ENCODE results near the gene DIP2C. TPM values are rescaled to one million over a fixed set of nuclear protein-coding genes. Genes with fewer than 3 reads are reported as not detected.
"Not testable (repeated sequence)": the region's sequence is repeated elsewhere in the genome, so short reads cannot be mapped to it uniquely, and the experiment has no call there.

DIP2C gene
- polyA plus RNA-seq, 1 of the 3 experiments (the other 2 are of a cell fraction) = 8.7 TPM

- no peak overlapping the region for H3K4me2 ChIP-seq
- no peak for DNase-seq
- H3K9me3 ChIP-seq = no peaks in the 10 kb centered on the region
- H3K27ac ChIP-seq (ENCODE audit: low read depth in 2 of 2, low read length in 1 of 2) = no peak overlapping the region
- no peak overlapping the region for H2AFZ ChIP-seq (ENCODE audit: low read depth)
- H3K36me3 ChIP-seq (replicated peaks in 1 of 2; ENCODE audit: control insufficient read depth in 1 of 2, insufficient read depth in 2 of 2, low read length in 1 of 2) = no peaks in the 10 kb centered on the region
- TF ChIP-seq TAF1 (IDR thresholded peaks at IDR 0.05; ENCODE audit: borderline replicate concordance, low read depth, low read length) (no peak), RAD21 (IDR thresholded peaks at IDR 0.05; ENCODE audit: low read length) (no peak), FOXJ3 (CRISPR knock-in tag; IDR thresholded peaks at IDR 0.05) (no peak), CHD2 (IDR thresholded peaks at IDR 0.05; ENCODE audit: low read length, partially characterized antibody) (no peak), EP300 (IDR thresholded peaks at IDR 0.05; ENCODE audit: borderline replicate concordance in 1 of 2, low read depth in 1 of 2, low read length in 1 of 2) (no peak), CTCF (IDR thresholded peaks at IDR 0.05) (no peak)
- H3K27me3 ChIP-seq (ENCODE audit: insufficient read depth) = no peaks in the 10 kb centered on the region
- WGBS (ENCODE audit: low lambda C conversion rate) = 81% methylated on average over 21 of the region's 24 CpGs
- H4K20me1 ChIP-seq (ENCODE audit: insufficient read depth) = peaks cover 89% of the 10 kb centered on the region
- CTCF ChIA-PET = no interaction called here
- H3K9ac ChIP-seq = no peak overlapping the region
- no peaks in the 10 kb centered on the region for H3K9me2 ChIP-seq
- peaks cover 74% of the 10 kb centered on the region for H3K79me2 ChIP-seq (ENCODE audit: insufficient read depth)
- H3K4me1 ChIP-seq (ENCODE audit: control insufficient read depth in 1 of 2, insufficient read depth in 2 of 2, low read depth in 1 of 2, low read length in 1 of 2) = peaks cover 0 to 19% of the 10 kb centered on the region in 2 experiments; a peak in 2 of 4 replicates
- H3K4me3 ChIP-seq (ENCODE audit: low read depth in 2 of 2, low read length in 1 of 2) = no peak overlapping the region
- peaks cover 19% of the 10 kb centered on the region for H3F3A ChIP-seq (replicated peaks; ENCODE audit: insufficient read depth)
- POLR2A ChIA-PET = no interaction called here
Measured at GRCh38 chr10:649798-650440, 39.5 kb downstream of the DIP2C start.

DNA sequence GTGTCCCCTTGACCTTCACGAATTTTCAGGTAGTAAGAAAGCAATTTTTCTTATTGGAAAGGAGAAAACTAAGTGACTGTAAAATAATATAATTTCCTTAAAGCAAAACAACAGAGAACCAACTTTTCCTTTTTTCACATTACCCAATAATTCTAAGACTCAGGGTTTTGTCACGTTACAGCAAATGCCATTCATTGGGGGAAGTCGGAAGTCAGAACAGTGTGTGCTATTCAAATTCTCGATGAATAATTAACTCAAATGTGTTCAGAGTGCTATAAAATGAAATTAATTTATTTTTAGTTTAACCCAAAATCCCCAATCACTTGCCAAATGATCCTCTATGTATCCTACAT is 40.0 kb downstream of the DIP2C start:
- Histone ChIP-seq H3K9ac (no peak overlapping the region), H3K36me3 (replicated peaks in 1 of 2; ENCODE audit: control insufficient read depth in 1 of 2, insufficient read depth in 2 of 2, low read length in 1 of 2) (peaks cover 0 to 4% of the 10 kb centered on the region in 2 experiments), H2AFZ (ENCODE audit: low read depth) (no peak overlapping the region), H3K27ac (ENCODE audit: low read depth in 2 of 2, low read length in 1 of 2) (no peak overlapping the region), H3K4me2 (no peak overlapping the region), H3K4me1 (ENCODE audit: control insufficient read depth in 1 of 2, insufficient read depth in 2 of 2, low read depth in 1 of 2, low read length in 1 of 2) (peaks cover 0 to 18% of the 10 kb centered on the region in 2 experiments; a peak in 2 of 4 replicates), H3F3A (replicated peaks; ENCODE audit: insufficient read depth) (peaks cover 19% of the 10 kb centered on the region), H3K79me2 (ENCODE audit: insufficient read depth) (peaks cover 75% of the 10 kb centered on the region), H3K9me3 (no peaks in the 10 kb centered on the region), H3K4me3 (ENCODE audit: low read depth in 2 of 2, low read length in 1 of 2) (no peak overlapping the region), H3K9me2 (no peaks in the 10 kb centered on the region), H3K27me3 (ENCODE audit: insufficient read depth) (no peaks in the 10 kb centered on the region), H4K20me1 (ENCODE audit: insufficient read depth) (peaks cover 86% of the 10 kb centered on the region)
- ChIA-PET CTCF (no interaction called here), POLR2A (no interaction called here)
- 88% methylated on average over 4 of the region's 4 CpGs for WGBS (ENCODE audit: low lambda C conversion rate)
- TF ChIP-seq SIN3A (IDR thresholded peaks at IDR 0.05; ENCODE audit: borderline replicate concordance, low read depth, low read length) (no peak), CTCF (IDR thresholded peaks at IDR 0.05) (no peak), USF2 (IDR thresholded peaks at IDR 0.05; ENCODE audit: borderline replicate concordance, low read depth, low read length) (no peak), ELF1 (IDR thresholded peaks at IDR 0.05) (no peak), GATA2 (CRISPR knock-in tag; IDR thresholded peaks at IDR 0.05) (no peak), FOXJ3 (CRISPR knock-in tag; IDR thresholded peaks at IDR 0.05) (no peak)
- no peak for DNase-seq

GRCh38 chr10:647019-647418 is 42.4 kb downstream of the DIP2C start:
- H3K27ac ChIP-seq (ENCODE audit: low read depth in 2 of 2, low read length in 1 of 2); H3K36me3 ChIP-seq (replicated peaks in 1 of 2; ENCODE audit: control insufficient read depth in 1 of 2, insufficient read depth in 2 of 2, low read length in 1 of 2); DNase-seq; H3K27me3 ChIP-seq (ENCODE audit: insufficient read depth); H3K9me2 ChIP-seq; H3K4me2 ChIP-seq; H3K9ac ChIP-seq; H2AFZ ChIP-seq (ENCODE audit: low read depth); CTCF ChIA-PET; H3K9me3 ChIP-seq; POLR2A ChIA-PET; H3K4me3 ChIP-seq (ENCODE audit: low read depth in 2 of 2, low read length in 1 of 2): not testable (repeated sequence)
- 93% methylated on average over 15 of the region's 15 CpGs for WGBS (ENCODE audit: low lambda C conversion rate)
- Histone ChIP-seq H3K79me2 (ENCODE audit: insufficient read depth) (peaks cover 76% of the 10 kb centered on the region), H4K20me1 (ENCODE audit: insufficient read depth) (peaks cover 82% of the 10 kb centered on the region), H3K4me1 (ENCODE audit: control insufficient read depth in 1 of 2, insufficient read depth in 2 of 2, low read depth in 1 of 2, low read length in 1 of 2) (peaks cover 0 to 11% of the 10 kb centered on the region in 2 experiments; a peak in 1 of 4 replicates), H3F3A (replicated peaks; ENCODE audit: insufficient read depth) (peaks cover 19% of the 10 kb centered on the region)
